ENCODE data around the gene FBXW7.

FBXW7 gene

DNA sequence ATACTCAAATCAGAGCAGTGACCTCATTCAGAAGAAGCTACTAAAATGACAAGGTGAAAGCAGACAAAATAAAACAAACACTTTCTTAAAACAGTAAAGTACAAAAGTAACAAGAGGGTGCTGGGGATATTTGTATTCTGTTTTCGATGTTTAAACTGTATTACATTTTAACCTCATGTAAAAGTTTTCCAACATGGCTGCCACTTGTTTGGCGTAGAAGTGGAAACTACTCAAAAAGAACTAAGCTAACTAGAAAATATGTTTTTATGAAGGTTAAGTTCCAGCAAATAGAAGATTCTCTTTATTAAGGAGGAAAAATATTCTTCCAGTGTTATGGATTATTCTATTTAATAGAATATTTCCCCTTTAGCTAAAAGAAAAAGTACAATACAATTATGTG is 155.0 kb downstream of the FBXW7 start:
- no peak for DNase-seq (ENCODE audit: extremely low read depth in 1 of 2, low read depth in 1 of 2)

GRCh38 chr4:152380185-152380584 is 155.7 kb downstream of the FBXW7 start:
- no peak for DNase-seq (ENCODE audit: extremely low read depth in 1 of 2, low read depth in 1 of 2)

- no peak for DNase-seq (ENCODE audit: extremely low read depth in 1 of 2, low read depth in 1 of 2)
Measured at GRCh38 chr4:152374606-152375285, 161.1 kb downstream of the FBXW7 start.

DNA sequence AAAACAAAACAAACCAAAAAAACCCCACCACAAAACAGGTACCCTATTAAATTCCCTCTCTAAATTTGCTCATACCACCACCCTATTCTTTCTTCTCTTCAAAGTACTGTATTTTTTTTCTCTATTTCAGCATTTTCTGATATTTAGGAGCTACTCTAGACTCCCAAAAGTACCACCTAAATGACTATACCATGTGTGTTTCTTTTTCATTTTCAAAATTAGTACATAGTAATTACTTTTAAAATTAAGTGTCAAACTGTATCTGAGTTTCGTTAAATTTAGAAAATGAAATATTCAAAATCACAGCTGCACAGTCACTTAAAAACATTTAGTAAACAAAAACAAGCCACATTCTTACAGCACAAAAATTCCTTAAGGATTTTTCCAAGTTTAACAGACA is 161.7 kb downstream of the FBXW7 start:
- no peak for DNase-seq (ENCODE audit: extremely low read depth in 1 of 2, low read depth in 1 of 2)

DNA sequence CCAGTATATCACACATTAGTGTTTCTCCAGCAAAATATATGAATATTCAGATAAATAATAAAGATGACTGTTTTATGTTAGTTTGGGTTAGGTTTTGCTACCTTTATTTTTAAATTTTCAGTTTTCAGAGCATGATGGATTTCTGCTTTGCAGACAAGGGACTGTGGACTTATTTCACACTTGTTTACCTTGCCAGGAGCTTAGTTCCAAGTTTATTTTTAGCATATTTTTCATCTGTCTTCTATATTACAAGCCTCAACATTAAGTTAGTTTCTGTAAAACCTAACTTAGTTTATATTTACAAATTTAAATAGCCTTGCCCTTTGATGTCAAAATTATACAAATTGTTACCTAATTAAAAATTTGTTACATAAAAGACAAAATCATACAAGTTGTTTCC is 163.4 kb downstream of the FBXW7 start:
- DNase-seq (ENCODE audit: extremely low read depth in 1 of 2, low read depth in 1 of 2): no peak

DNA sequence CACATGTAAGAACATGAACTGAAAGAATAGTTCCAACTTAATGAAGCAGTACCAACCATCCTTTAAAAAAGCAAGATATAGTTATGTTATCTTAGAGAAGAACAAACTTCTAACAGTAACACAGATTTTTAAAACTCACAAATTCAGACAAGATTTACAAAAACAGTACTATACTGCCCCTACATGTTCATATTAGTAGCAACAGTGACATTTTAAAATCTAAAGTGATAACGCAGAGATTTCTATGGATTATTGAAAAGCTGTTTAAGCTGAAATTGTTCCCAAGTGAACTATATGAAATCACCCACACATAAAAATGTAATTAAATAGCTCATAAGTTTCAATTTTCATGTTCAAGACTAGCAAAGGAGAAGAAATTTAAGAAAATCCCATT is 166.0 kb downstream of the FBXW7 start:
- DNase-seq (ENCODE audit: extremely low read depth in 1 of 2, low read depth in 1 of 2): no peak

DNA sequence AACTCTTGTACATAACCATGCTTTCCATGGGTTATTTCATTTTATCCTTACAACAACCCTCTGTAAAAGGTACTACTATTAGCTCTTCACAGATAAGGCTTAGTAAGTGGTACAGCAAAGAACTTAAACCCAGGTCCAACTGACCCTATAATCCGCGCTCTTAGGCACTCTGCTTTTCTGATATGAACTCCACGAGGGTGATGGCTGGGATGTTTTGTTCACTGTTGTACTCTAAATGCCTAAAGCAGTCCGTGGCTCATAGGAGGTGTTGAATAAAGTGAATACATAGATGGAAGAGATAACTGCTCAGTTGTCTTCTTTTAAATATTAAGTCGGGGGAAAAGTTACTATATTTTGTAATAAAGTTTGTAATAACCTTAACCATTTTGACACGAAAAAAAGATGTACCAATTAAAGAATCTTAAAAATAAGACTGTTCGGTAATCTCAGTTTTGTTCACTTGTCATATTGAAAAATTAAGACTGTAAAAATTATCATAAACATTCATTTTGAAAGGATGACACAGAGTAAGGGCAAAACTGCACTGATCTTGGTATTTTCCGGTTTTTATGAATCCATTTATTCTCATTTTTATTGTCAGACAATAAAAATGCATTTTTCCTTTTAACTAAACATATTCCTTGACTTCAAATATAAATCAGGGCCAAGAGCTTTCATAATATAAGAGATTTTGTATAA is 166.5 kb downstream of the FBXW7 start:
- no peak for DNase-seq (ENCODE audit: extremely low read depth in 1 of 2, low read depth in 1 of 2)

DNA sequence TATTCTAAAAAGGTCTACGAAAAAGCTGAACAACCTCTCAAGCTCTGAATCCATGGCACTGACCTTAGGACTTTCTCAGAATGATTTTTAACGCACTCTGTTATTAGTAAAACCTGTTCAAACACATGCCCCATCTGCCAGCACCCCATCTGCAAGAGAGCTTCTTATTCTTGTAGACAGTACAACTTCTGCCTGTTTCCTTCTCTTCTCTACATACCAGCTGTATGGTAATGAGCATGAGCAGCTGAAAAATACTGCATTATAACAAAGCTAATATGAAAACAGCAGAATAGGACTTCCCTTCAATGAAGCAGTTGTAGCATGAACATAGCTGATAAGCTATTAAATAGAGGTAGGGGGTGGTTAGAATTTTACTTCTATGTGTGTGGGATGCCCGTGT is 167.9 kb downstream of the FBXW7 start:
- DNase-seq (ENCODE audit: extremely low read depth in 1 of 2, low read depth in 1 of 2): no peak

DNA sequence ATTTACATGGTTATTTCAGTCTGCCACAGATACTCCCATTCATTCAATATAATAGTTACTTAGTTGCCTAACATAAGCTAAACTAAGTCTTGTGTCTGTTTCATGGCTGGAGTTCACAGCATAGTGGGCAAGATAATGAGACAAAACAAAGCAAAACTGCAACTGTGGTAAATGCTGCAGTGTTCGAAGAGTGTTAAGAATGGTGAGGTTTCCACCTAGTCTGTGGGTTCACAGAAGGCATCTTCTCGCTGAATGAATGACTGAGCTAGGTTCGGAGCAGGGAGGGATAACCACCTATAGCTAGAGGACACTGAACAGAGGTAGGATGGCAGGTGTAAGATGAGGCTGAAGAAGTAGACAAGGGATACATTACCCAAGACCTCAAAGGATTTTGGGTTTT is 171.0 kb downstream of the FBXW7 start:
- DNase-seq (ENCODE audit: extremely low read depth in 1 of 2, low read depth in 1 of 2): no peak

- DNase-seq (ENCODE audit: extremely low read depth in 1 of 2, low read depth in 1 of 2): no peak
Measured at GRCh38 chr4:152364383-152364782, 171.5 kb downstream of the FBXW7 start.

GRCh38 chr4:152363904-152364303 is 172.0 kb downstream of the FBXW7 start:
- DNase-seq (ENCODE audit: extremely low read depth in 1 of 2, low read depth in 1 of 2): no peak

GRCh38 chr4:152363086-152363485 is 172.8 kb downstream of the FBXW7 start:
- no peak for DNase-seq (ENCODE audit: extremely low read depth in 1 of 2, low read depth in 1 of 2)

DNA sequence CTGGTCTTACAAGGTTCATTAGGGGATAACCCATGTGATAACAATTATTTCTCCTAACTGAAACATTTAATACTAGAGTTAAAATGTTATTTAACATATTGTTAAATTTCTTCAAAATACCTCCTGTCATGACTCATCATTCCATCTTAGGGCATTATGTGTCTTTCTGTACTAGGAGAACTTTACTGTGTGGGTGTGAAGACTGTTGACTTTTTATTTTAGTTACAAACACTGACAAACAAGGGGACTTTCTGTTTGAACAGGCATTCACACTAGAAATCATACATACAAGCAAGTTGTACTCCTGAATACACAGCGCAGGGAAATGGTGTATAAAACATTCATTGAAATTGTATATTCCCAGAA is 175.9 kb downstream of the FBXW7 start:
- DNase-seq (ENCODE audit: extremely low read depth in 1 of 2, low read depth in 1 of 2): no peak

DNA sequence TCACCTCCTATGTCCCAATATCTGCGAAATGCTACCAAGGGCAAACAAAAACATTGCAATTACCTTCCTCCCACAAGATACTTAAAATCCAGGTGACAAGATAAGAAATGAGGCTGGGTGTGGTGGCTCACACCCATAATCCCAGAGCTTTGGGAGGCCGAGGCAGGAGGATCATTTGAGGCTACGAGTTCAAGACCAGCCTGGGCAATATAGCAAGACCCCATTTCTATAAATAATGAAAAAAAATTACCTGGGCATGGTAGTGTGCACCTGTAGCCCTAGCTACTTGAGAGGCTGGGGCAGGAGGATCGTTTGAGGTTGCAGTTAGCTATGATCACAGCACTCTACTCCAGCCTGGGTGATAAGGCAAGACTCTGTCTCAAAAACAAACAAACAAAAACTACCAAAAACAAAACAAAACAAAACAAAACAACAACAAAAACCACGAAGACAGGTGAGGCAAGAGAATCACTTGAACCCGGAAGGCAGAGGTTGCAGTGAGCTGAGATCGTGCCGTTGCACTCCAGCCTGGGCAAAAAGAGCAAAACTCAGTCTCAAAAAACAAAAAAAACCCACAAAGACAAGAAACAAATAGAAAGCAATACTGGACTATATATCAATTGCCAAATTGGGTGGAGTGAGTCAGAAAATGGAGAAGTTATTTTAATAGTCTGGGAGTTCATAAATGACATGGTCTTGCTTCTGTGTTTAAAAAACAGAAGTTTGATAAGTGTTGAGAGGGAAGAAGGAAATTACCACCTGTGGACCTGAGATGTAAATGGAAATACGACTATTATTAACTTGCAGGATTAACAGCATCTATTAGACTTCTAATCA is 176.5 kb downstream of the FBXW7 start:
- no peak for DNase-seq (ENCODE audit: extremely low read depth in 1 of 2, low read depth in 1 of 2)

DNA sequence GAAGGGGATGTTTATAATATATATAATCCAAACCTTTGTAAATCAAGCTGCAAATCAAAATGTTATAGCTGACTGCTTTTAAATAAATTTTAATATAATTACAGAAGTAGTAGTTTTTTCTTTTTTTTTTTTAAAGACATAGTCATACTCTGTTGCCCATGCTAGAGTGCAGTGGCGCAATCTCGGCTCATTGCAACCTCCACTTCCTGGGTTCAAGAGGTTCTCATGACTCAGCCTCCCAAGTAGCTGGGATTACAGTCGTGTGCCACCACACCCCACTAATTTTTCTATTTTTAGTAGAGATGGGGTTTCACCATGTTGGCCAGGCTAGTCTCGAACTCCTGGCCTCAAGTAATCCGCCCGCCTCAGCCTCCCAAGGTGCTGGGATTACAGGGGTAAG is 178.7 kb downstream of the FBXW7 start:
- DNase-seq (ENCODE audit: extremely low read depth in 1 of 2, low read depth in 1 of 2): no peak

DNA sequence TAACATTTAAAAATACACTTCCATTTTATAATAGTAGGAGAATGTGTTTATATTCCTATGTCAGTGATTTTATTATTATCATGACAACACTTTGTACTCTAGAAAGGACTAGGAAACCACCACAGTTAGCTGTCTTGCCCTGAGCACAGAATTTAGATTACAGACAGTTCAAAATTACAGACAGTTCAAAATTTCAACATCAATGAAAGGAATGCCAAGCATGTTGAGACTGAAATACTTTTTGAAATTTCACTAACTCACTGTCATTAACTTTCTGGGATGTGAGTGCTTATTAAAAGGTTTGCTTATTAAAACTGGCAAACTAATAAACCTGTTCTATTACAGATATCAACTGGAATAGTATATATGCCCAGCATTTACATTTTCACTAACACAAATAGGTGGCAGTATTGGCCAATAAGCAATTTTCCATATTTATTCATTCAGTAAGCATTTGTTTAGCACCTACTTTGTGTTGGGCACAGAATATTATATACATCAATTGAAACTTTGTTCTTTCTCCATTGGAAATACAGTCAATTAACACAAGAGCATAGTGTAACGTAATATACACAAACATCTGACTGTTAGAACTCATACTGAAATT is 179.4 kb downstream of the FBXW7 start:
- no peak for DNase-seq (ENCODE audit: extremely low read depth in 1 of 2, low read depth in 1 of 2)

GRCh38 chr4:152352622-152353116 is 183.2 kb downstream of the FBXW7 start:
- no peak for DNase-seq (ENCODE audit: extremely low read depth in 1 of 2, low read depth in 1 of 2)

- no peak for DNase-seq (ENCODE audit: extremely low read depth in 1 of 2, low read depth in 1 of 2)
Measured at GRCh38 chr4:152352215-152352614, 183.7 kb downstream of the FBXW7 start.

- DNase-seq (ENCODE audit: extremely low read depth in 1 of 2, low read depth in 1 of 2): no peak
Measured at GRCh38 chr4:152351080-152351479, 184.8 kb downstream of the FBXW7 start.

DNA sequence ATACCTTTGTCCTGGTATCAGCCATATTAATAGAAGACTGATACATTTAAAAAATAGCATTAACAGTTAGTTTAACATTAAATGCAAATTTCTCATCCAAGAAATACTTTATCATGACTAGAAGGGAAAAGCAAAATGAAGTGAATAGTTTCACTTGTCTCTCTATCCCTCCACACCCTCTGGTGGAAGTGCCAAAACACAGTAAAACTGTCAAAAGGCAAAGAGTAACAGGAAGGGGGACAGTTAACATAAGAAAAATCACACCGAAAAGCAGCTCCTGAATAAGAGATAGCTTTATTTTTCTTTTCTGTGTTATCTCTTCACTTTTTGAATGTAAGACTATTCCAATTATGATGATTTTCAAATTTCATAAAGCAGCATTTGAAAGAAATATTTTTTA is 187.2 kb downstream of the FBXW7 start:
- DNase-seq (ENCODE audit: extremely low read depth in 1 of 2, low read depth in 1 of 2): no peak

DNA sequence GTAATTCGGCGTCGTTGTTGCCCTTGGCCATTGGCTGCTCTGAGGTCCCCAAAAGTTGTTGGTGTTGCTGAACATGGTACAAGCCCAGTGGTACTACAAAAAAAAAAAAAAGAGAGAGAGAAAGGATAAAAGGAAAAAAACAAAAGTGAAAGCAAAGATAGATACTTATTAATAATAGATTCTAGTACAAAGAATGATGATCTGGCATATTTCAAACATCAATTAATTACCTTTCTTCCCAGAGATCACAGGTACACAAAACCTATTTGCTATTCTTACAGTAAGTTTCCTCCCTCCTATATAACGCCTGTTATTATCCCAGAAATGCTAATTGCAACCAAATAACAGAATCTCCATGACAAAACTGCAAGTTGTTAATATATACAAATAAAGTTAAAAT is 188.9 kb downstream of the FBXW7 start:
- no peak for DNase-seq (ENCODE audit: extremely low read depth in 1 of 2, low read depth in 1 of 2)
